ENCODE results near the gene RBM14. TPM values are rescaled to one million over a fixed set of nuclear protein-coding genes. Genes with fewer than 3 reads are reported as not detected.

Gene RBM14
- total RNA-seq, 1 donor = 76.4 TPM

GRCh38 chr11:66609721-66610617 lies 6.5 kb upstream of the RBM14 start:
- no peaks in the 10 kb centered on the region for H3K27me3 ChIP-seq (ENCODE audit: insufficient read depth, low read length)
- H3K4me3 ChIP-seq (ENCODE audit: low read length) = no peak overlapping the region
- no peaks in the 10 kb centered on the region for H3K9me3 ChIP-seq (ENCODE audit: low read depth, low read length)
- peaks cover 35% of the 10 kb centered on the region for H3K4me1 ChIP-seq (ENCODE audit: insufficient read depth, low read length)

GRCh38 chr11:66612458-66612857 lies 4.0 kb upstream of the RBM14 start:
- Histone ChIP-seq H3K27me3 (ENCODE audit: insufficient read depth, low read length) (no peaks in the 10 kb centered on the region), H3K4me3 (ENCODE audit: low read length) (no peak overlapping the region), H3K4me1 (ENCODE audit: insufficient read depth, low read length) (peaks cover 41% of the 10 kb centered on the region), H3K9me3 (ENCODE audit: low read depth, low read length) (no peaks in the 10 kb centered on the region)

- Histone ChIP-seq H3K9me3 (ENCODE audit: low read depth, low read length) (no peaks in the 10 kb centered on the region), H3K4me1 (ENCODE audit: insufficient read depth, low read length) (peaks cover 52% of the 10 kb centered on the region), H3K4me3 (ENCODE audit: low read length) (no peak overlapping the region), H3K27me3 (ENCODE audit: insufficient read depth, low read length) (no peaks in the 10 kb centered on the region)
Measured at GRCh38 chr11:66614073-66614472, 2.4 kb upstream of the RBM14 start.

- no peaks in the 10 kb centered on the region for H3K27me3 ChIP-seq (ENCODE audit: insufficient read depth, low read length)
- H3K4me1 ChIP-seq (ENCODE audit: insufficient read depth, low read length) = peaks cover 58% of the 10 kb centered on the region
- no peaks in the 10 kb centered on the region for H3K9me3 ChIP-seq (ENCODE audit: low read depth, low read length)
- H3K4me3 ChIP-seq (ENCODE audit: low read length) = peak overlapping the region; percentile 80
Measured at GRCh38 chr11:66617155-66617834, 865 bp downstream of the RBM14 start.

- no peaks in the 10 kb centered on the region for H3K27me3 ChIP-seq (ENCODE audit: insufficient read depth, low read length)
- H3K4me3 ChIP-seq (ENCODE audit: low read length) = peak overlapping the region; percentile 80
- no peaks in the 10 kb centered on the region for H3K9me3 ChIP-seq (ENCODE audit: low read depth, low read length)
- H3K4me1 ChIP-seq (ENCODE audit: insufficient read depth, low read length) = peaks cover 76% of the 10 kb centered on the region
Measured at GRCh38 chr11:66619080-66619554, 2.7 kb downstream of the RBM14 start.

- no peaks in the 10 kb centered on the region for H3K27me3 ChIP-seq (ENCODE audit: insufficient read depth, low read length)
- H3K4me3 ChIP-seq (ENCODE audit: low read length) = no peak overlapping the region
- H3K4me1 ChIP-seq (ENCODE audit: insufficient read depth, low read length) = peaks cover 53% of the 10 kb centered on the region
- H3K9me3 ChIP-seq (ENCODE audit: low read depth, low read length) = no peaks in the 10 kb centered on the region
Measured at GRCh38 chr11:66624450-66624849, 8.0 kb downstream of the RBM14 start.

GRCh38 chr11:66625041-66625751 lies 8.8 kb downstream of the RBM14 start:
- H3K9me3 ChIP-seq (ENCODE audit: low read depth, low read length) = no peaks in the 10 kb centered on the region
- H3K4me1 ChIP-seq (ENCODE audit: insufficient read depth, low read length) = peaks cover 46% of the 10 kb centered on the region
- no peak overlapping the region for H3K4me3 ChIP-seq (ENCODE audit: low read length)
- H3K27me3 ChIP-seq (ENCODE audit: insufficient read depth, low read length) = no peaks in the 10 kb centered on the region

- Histone ChIP-seq H3K4me1 (ENCODE audit: insufficient read depth, low read length) (peaks cover 40% of the 10 kb centered on the region), H3K27me3 (ENCODE audit: insufficient read depth, low read length) (no peaks in the 10 kb centered on the region)
Measured at GRCh38 chr11:66625752-66626149, 9.3 kb downstream of the RBM14 start.

GRCh38 chr11:66626382-66626781 lies 10.0 kb downstream of the RBM14 start:
- H3K4me1 ChIP-seq (ENCODE audit: insufficient read depth, low read length) = peaks cover 34% of the 10 kb centered on the region
- no peaks in the 10 kb centered on the region for H3K27me3 ChIP-seq (ENCODE audit: insufficient read depth, low read length)
- H3K4me3 ChIP-seq (ENCODE audit: low read length) = no peak overlapping the region
- no peaks in the 10 kb centered on the region for H3K9me3 ChIP-seq (ENCODE audit: low read depth, low read length)

More at GRCh38 chr11:66625752-66626149, 9.3 kb downstream of the RBM14 start:
- Histone ChIP-seq H3K4me3 (ENCODE audit: low read length) (no peak overlapping the region), H3K9me3 (ENCODE audit: low read depth, low read length) (no peaks in the 10 kb centered on the region)

- Histone ChIP-seq H3K4me3 (ENCODE audit: low read length) (no peak overlapping the region), H3K27me3 (ENCODE audit: insufficient read depth, low read length) (no peaks in the 10 kb centered on the region), H3K4me1 (ENCODE audit: insufficient read depth, low read length) (peaks cover 29% of the 10 kb centered on the region)
Measured at GRCh38 chr11:66626926-66627325, 10.5 kb downstream of the RBM14 start.

GRCh38 chr11:66628061-66628603 lies 11.7 kb downstream of the RBM14 start:
- H3K4me1 ChIP-seq (ENCODE audit: insufficient read depth, low read length) = peaks cover 17% of the 10 kb centered on the region

More at GRCh38 chr11:66626926-66627325, 10.5 kb downstream of the RBM14 start:
- H3K9me3 ChIP-seq (ENCODE audit: low read depth, low read length) = no peaks in the 10 kb centered on the region

GRCh38 chr11:66629356-66629755 lies 12.9 kb downstream of the RBM14 start:
- Histone ChIP-seq H3K27me3 (ENCODE audit: insufficient read depth, low read length) (no peaks in the 10 kb centered on the region), H3K4me1 (ENCODE audit: insufficient read depth, low read length) (peaks cover 4% of the 10 kb centered on the region), H3K4me3 (ENCODE audit: low read length) (no peak overlapping the region), H3K9me3 (ENCODE audit: low read depth, low read length) (no peaks in the 10 kb centered on the region)

More at GRCh38 chr11:66628061-66628603, 11.7 kb downstream of the RBM14 start:
- no peaks in the 10 kb centered on the region for H3K9me3 ChIP-seq (ENCODE audit: low read depth, low read length)
- no peak overlapping the region for H3K4me3 ChIP-seq (ENCODE audit: low read length)
- H3K27me3 ChIP-seq (ENCODE audit: insufficient read depth, low read length) = no peaks in the 10 kb centered on the region

- no peaks in the 10 kb centered on the region for H3K27me3 ChIP-seq (ENCODE audit: insufficient read depth, low read length)
- H3K4me1 ChIP-seq (ENCODE audit: insufficient read depth, low read length) = peaks cover under 1% of the 10 kb centered on the region
- no peaks in the 10 kb centered on the region for H3K9me3 ChIP-seq (ENCODE audit: low read depth, low read length)
- H3K4me3 ChIP-seq (ENCODE audit: low read length) = no peak overlapping the region
Measured at GRCh38 chr11:66631883-66632282, 15.5 kb downstream of the RBM14 start.

- H3K4me3 ChIP-seq (ENCODE audit: low read length) = no peak overlapping the region
- H3K4me1 ChIP-seq (ENCODE audit: insufficient read depth, low read length) = peaks cover 11% of the 10 kb centered on the region
- H3K27me3 ChIP-seq (ENCODE audit: insufficient read depth, low read length) = no peaks in the 10 kb centered on the region
- no peaks in the 10 kb centered on the region for H3K9me3 ChIP-seq (ENCODE audit: low read depth, low read length)
Measured at GRCh38 chr11:66632952-66633351, 16.5 kb downstream of the RBM14 start.

Measured in mononuclear cell (primary cell).